Panc1 (cell line): Measurements from ENCODE around the gene TESK2. TPM values are rescaled to one million over a fixed set of nuclear protein-coding genes. Genes with fewer than 3 reads are reported as not detected.
"Not testable (repeated sequence)": the region's sequence is repeated elsewhere in the genome, so short reads cannot be mapped to it uniquely, and the experiment has no call there.

ENCODE experiments used
- ATAC-seq: fragments of 200-7000 bp; cut with Tn5 transposase; 2 replicates; pipeline ENCODE4 v1.9.1; 2020; ENCODE audit warnings: mild to moderate bottlenecking, moderate library complexity
- BruUV-seq: library from RNA; stranded (reverse); fragments of 400-500 nt; replicated peaks from 2 replicates; lab custom pipeline; 2021; lab: Mats Ljungman, UMichigan
- CTCF ChIA-PET: fragments of 300-600 bp; sonication (Branson Sonifier 250); formaldehyde crosslinking; loops from one replicate; lab custom pipeline; 2022; ENCODE audit warnings: antibody characterized with exemption; lab: Charles Lee
- POLR2A ChIA-PET: fragments of 300-600 bp; sonication (Branson Sonifier 250); formaldehyde crosslinking; loops from one replicate; lab custom pipeline; 2022; ENCODE audit warnings: antibody characterized with exemption; lab: Charles Lee
- DNase-seq: peaks from one replicate; pipeline ENCODE4 v3.0.0-alpha.2; 2010; ENCODE audit warnings: low read depth, low spot score
- H3K27ac ChIP-seq: 2 replicates; pipeline ENCODE4 v1.5.1; 2011; ENCODE audit warnings: mild to moderate bottlenecking, low read length, inconsistent platforms
- H3K27me3 ChIP-seq: fragments of 200-500 bp; sonication (Bioruptor generic); 2 replicates; pipeline ENCODE4 v1.6.0; 2014; ENCODE audit warnings: low read length, inconsistent platforms; ENCODE audit not compliant: control insufficient read depth, insufficient read depth
- H3K36me3 ChIP-seq: fragments of 200-500 bp; sonication (Bioruptor generic); 2 replicates; pipeline ENCODE4 v1.5.1; 2014; ENCODE audit warnings: inconsistent platforms, mild to moderate bottlenecking, low read length, moderate library complexity; ENCODE audit not compliant: control insufficient read depth, insufficient read depth
- H3K4me1 ChIP-seq: 2 replicates; pipeline ENCODE4 v1.5.1; 2011; ENCODE audit warnings: inconsistent platforms, mild to moderate bottlenecking, low read length, moderate library complexity; ENCODE audit not compliant: control insufficient read depth, insufficient read depth
- H3K4me3 ChIP-seq, 2 experiments: 2 replicates each; pipeline ENCODE4 v1.5.1; 2011 to 2012; ENCODE audit warnings: low read depth in 2 of 2, low read length in 2 of 2, mild to moderate bottlenecking in 2 of 2, inconsistent platforms in 1 of 2, moderate library complexity in 1 of 2
- H3K9me3 ChIP-seq: fragments of 200-500 bp; sonication (Bioruptor generic); 2 replicates; pipeline ENCODE4 v1.5.1; 2014; ENCODE audit warnings: low read depth, mild to moderate bottlenecking, inconsistent platforms, low read length, moderate library complexity; ENCODE audit not compliant: control insufficient read depth, insufficient read depth
- CTCF ChIP-seq: fragments of 450-650 bp; IDR thresholded peaks from 2 replicates; pipeline ENCODE4 v1.5.1; 2017; ENCODE audit warnings: mild to moderate bottlenecking
- POLR2AphosphoS5 ChIP-seq: IDR thresholded peaks from 2 replicates; pipeline ENCODE4 v1.6.1; 2012; ENCODE audit warnings: mild to moderate bottlenecking, low read depth, low read length, moderate library complexity
- SIN3A ChIP-seq: IDR thresholded peaks from 2 replicates; pipeline ENCODE4 v1.6.1; 2012; ENCODE audit warnings: low read depth, mild to moderate bottlenecking, low read length, moderate library complexity, borderline replicate concordance; ENCODE audit not compliant: insufficient read depth
- TCF7L2 ChIP-seq: IDR thresholded peaks from 2 replicates; pipeline ENCODE4 v1.6.1; 2011; ENCODE audit warnings: mild to moderate bottlenecking, low read depth, low read length, inconsistent platforms
- in situ Hi-C: cut with HindIII; loops from 2 replicates; pipeline ENCODE4 v1.10.0; 2016; ENCODE audit warnings: low sequenced_read_pairs, low pct_unique_long_range_greater_than_20kb
- intact Hi-C: fragments of 100-400 bp; cut with micrococcal nuclease; formaldehyde crosslinking; loops from one replicate; pipeline ENCODE4 v1.10.0; 2022; ENCODE audit not compliant: unreplicated experiment
- total RNA-seq: library from RNA; stranded (reverse); gene quantifications from one replicate; pipeline ENCODE4 v1.2.1, GENCODE V29; 2021; ENCODE audit not compliant: unreplicated experiment
- TF ChIP-seq, protein P1 (sequence below), 2 experiments: IDR thresholded peaks; 2 replicates each; pipeline ENCODE4 v1.6.1; 2011 to 2012; ENCODE audit warnings: low read depth in 2 of 2, control low read depth in 1 of 2, low read length in 1 of 2, mild to moderate bottlenecking in 1 of 2, moderate library complexity in 1 of 2; ENCODE audit not compliant: insufficient read depth in 1 of 2

The TESK2 gene
- total RNA-seq, 1 experiment from 2014 or later: 3.3 TPM

GRCh38 chr1:45530632-45531135, 39.7 kb upstream of the TESK2 start:
- in situ Hi-C loops: no loop called here
- no peak for DNase-seq
- TF ChIP-seq CTCF: no peak
- no peak for TF ChIP-seq POLR2AphosphoS5
- TF ChIP-seq TCF7L2: no peak
- no peak for TF ChIP-seq SIN3A
- TF ChIP-seq, protein P1, sequence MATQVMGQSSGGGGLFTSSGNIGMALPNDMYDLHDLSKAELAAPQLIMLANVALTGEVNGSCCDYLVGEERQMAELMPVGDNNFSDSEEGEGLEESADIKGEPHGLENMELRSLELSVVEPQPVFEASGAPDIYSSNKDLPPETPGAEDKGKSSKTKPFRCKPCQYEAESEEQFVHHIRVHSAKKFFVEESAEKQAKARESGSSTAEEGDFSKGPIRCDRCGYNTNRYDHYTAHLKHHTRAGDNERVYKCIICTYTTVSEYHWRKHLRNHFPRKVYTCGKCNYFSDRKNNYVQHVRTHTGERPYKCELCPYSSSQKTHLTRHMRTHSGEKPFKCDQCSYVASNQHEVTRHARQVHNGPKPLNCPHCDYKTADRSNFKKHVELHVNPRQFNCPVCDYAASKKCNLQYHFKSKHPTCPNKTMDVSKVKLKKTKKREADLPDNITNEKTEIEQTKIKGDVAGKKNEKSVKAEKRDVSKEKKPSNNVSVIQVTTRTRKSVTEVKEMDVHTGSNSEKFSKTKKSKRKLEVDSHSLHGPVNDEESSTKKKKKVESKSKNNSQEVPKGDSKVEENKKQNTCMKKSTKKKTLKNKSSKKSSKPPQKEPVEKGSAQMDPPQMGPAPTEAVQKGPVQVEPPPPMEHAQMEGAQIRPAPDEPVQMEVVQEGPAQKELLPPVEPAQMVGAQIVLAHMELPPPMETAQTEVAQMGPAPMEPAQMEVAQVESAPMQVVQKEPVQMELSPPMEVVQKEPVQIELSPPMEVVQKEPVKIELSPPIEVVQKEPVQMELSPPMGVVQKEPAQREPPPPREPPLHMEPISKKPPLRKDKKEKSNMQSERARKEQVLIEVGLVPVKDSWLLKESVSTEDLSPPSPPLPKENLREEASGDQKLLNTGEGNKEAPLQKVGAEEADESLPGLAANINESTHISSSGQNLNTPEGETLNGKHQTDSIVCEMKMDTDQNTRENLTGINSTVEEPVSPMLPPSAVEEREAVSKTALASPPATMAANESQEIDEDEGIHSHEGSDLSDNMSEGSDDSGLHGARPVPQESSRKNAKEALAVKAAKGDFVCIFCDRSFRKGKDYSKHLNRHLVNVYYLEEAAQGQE (IDR thresholded peaks at IDR 0.05; ENCODE audit: insufficient read depth in 1 of 2, low read depth in 2 of 2, low read length in 1 of 2): no peak
- H3K4me3 ChIP-seq: no peak overlapping the region
- no peaks in the 10 kb centered on the region for H3K9me3 ChIP-seq
- H3K4me1 ChIP-seq: no peaks in the 10 kb centered on the region
- BruUV-seq: no TSS peak
- H3K27ac ChIP-seq: no peak overlapping the region
- ATAC-seq: no peak; the same call in 1 of the 2 replicates
- H3K27me3 ChIP-seq: no peaks in the 10 kb centered on the region
- ChIA-PET CTCF (interaction anchor here (0.7 kb wide), 1 partner anchor 16 kb away, joined by 3 read pairs; no protein-coding TSS in a partner anchor), POLR2A (interaction anchor here (0.6 kb wide), 1 partner anchor 366 kb away, joined by 8 read pairs; no protein-coding TSS in a partner anchor)
- intact Hi-C loops: no loop called here
- no peaks in the 10 kb centered on the region for H3K36me3 ChIP-seq

DNA sequence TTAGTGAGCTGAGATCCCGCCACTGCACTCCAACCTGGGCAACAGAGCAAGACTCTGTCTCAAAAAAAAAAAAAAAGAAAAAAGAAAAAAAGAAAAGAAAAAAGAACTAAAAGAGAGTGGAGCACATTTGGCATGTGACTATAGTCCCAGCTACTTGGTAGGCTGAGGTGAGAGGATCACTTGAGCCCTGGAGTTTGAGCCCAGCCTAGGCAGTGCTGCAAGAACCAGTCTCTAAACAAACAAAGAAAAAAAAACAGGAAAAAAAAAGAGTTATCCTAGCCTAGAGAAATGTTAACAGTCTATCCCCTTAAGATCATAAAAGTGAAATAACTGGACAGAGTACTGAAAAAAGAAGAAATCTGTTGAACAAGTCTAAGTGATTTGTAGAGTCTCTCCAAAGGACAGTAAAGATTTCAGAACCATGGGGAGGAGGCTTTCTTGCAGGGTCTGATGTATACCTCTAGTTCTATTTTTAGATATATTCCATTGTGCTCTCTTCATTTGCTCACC, 35.2 kb upstream of the TESK2 start:
- CTCF ChIA-PET: no interaction called here
- in situ Hi-C loops: no loop called here
- intact Hi-C loops: no loop called here

GRCh38 chr1:45523975-45524374, 33.0 kb upstream of the TESK2 start:
- CTCF ChIA-PET, in situ Hi-C loops, H3K4me3 ChIP-seq, POLR2A ChIA-PET, ATAC-seq, BruUV-seq, DNase-seq, H3K27me3 ChIP-seq, H3K36me3 ChIP-seq, H3K9me3 ChIP-seq: not testable (repeated sequence)
- intact Hi-C loops: loop anchor here (5.0 kb wide), 1 partner anchor 33 kb away; no protein-coding TSS in a partner anchor
- H3K27ac ChIP-seq: peak overlapping the region; percentile 99
- H3K4me1 ChIP-seq: peaks cover 17% of the 10 kb centered on the region

More for the DNA sequence above, 35.2 kb upstream of the TESK2 start:
- H3K9me3 ChIP-seq: no peaks in the 10 kb centered on the region
- H3K4me1 ChIP-seq: peaks cover 13% of the 10 kb centered on the region; the same call in 1 of the 2 replicates
- no TSS peak for BruUV-seq
- H3K27ac ChIP-seq: no peak overlapping the region
- ATAC-seq (no peak), DNase-seq (no peak)
- no peaks in the 10 kb centered on the region for H3K27me3 ChIP-seq
- H3K36me3 ChIP-seq: peaks cover 2% of the 10 kb centered on the region; the same call in 1 of the 2 replicates
- POLR2A ChIA-PET: interaction anchor here (0.5 kb wide), 1 partner anchor 33 kb away, joined by 3 read pairs; no protein-coding TSS in a partner anchor
- no peak overlapping the region for H3K4me3 ChIP-seq
- TF ChIP-seq POLR2AphosphoS5 (no peak), TCF7L2 (no peak)
- TF ChIP-seq, protein P1 (IDR thresholded peaks at IDR 0.05; ENCODE audit: insufficient read depth in 1 of 2, low read depth in 2 of 2, low read length in 1 of 2): no peak

DNA sequence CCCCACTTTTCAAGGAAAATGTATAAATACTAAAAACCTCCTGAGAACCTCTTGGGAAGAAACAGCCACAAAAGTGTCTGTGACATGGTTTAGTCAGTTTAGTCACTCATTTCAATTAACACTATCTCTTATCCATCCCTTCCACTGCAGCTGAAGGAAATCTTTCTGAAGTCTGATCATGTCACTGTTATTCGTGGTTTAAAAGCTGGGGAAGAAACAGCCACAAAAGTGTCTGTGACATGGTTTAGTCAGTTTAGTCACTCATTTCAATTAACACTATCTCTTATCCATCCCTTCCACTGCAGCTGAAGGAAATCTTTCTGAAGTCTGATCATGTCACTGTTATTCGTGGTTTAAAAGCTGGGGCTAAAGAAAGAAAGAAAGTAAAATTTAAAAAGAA, 32.6 kb upstream of the TESK2 start:
- peaks cover 21% of the 10 kb centered on the region for H3K4me1 ChIP-seq
- H3K36me3 ChIP-seq, POLR2A ChIA-PET, CTCF ChIA-PET, BruUV-seq, DNase-seq, H3K27me3 ChIP-seq, in situ Hi-C loops, ATAC-seq, H3K4me3 ChIP-seq, H3K9me3 ChIP-seq: not testable (repeated sequence)
- H3K27ac ChIP-seq: peak overlapping the region; percentile 99
- intact Hi-C loops: loop anchor here (5.0 kb wide), 1 partner anchor 34 kb away; no protein-coding TSS in a partner anchor
